HPDE6-E6E7 (cell line): ENCODE data around the gene CD28.
A peak's percentile ranks its signal among the peaks of the same experiment; 100 is the strongest.

ENCODE experiments used
- DNase-seq: peaks from one replicate; pipeline ENCODE4 v3.0.0; 2011; ENCODE audit warnings: missing footprints; ENCODE audit errors: extremely low spot score

Gene CD28

DNA sequence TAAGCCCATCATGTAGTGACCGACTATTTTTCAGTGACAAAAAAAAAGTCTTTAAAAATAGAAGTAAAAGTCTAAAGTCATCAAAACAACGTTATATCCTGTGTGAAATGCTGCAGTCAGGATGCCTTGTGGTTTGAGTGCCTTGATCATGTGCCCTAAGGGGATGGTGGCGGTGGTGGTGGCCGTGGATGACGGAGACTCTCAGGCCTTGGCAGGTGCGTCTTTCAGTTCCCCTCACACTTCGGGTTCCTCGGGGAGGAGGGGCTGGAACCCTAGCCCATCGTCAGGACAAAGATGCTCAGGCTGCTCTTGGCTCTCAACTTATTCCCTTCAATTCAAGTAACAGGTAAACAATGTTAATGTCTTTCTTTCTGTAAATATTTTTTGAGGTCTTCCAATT is at the start of gene CD28:
TSS of gene CD28 (plus strand) at position 237 of the 400 bp plus-strand sequence. CDS start at position 295, 58 bp downstream.
- DNase-seq = no peak

DNA sequence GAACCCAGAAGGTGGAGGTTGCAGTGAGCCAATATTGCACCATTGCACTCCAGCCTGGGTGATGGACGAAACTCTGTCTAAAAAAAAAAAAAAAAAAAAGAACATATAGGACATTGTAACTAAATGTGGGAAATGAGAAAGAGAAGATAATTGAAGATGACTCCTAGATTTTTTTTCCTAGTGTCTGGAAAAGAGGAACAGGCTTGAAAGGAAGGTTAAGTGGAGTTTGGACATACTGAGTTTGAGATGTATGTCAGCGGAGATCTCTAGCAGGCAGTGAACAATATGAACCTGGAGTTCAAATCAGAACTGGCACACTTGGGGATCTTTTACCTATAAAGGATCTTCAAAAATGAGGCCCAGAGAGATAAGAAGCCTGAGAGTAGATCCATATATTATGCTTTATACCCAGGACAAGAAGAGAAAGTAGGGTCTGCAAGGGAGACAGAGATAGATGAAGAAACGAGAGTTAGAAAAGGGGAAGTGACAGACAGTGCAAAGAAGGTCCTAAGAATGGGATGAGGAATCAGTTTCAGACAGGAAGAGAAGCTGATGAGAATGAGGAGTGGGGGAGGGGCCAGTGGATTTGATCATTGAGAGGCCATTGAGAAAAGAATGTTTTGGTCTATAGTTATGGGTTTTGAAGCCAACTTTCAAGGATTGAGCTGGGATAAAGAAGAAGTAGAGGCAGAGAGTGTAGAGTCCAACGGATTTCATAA is 46.9 kb upstream of the CD28 start:
- no peak for DNase-seq

DNA sequence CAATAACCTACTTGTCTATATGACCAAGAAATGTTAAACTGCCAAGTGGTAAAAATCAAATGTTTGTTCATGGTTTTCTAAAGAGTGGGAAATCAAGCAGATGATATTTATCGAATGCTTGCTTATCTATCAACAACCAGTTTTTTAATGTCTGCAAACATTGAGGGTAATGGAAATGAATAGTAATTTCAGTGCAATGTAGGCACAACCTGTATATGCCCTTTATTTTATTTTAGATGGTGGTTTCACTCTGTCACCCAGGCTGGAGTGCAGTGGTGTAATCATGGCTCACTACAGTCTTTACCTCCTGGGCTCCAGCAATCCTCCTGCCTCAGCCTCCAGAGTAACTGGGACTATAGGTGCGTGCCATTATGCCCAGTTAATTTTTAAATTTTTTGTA is 46.0 kb upstream of the CD28 start:
- DNase-seq = no peak

- DNase-seq = no peak
Observed at GRCh38 chr2:203661279-203661908, 45.0 kb upstream of the CD28 start.

DNA sequence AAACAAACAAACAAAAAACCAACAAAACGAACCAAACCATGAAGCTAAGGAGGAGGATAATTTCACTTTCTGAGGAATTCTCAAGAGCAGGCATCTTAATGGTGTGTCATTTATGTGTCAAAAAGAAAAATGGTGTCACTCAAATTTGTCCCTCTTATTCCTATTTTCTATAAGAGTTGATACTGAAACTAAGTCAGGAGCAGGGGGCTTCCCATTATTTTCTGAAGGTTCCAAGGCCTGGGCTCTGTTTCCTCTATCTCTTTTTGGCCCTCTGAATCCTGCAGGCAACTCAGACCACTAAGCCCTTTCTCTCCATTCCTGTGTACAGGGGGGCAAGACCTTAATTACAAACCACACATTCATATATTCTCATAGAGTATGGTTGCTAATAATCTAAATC is 44.0 kb upstream of the CD28 start:
- no peak for DNase-seq

DNA sequence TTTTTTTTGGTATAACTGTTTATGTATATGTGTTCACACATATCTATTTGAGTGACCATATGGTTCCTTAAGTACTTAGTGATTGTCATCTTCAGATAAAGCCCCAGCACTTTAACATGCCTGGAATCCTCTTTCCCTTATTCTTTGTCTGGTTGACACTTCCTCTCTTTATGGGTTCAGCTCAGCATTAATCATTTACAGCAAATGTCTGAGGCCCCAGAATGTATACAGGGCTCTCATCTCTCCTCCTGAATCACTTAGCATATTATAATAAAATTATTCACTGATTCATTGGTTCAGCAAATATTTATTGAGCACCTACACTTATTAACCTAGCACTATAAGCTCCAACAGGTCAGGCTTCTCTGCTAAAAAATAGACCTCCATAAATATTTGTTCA is 43.5 kb upstream of the CD28 start:
- no peak for DNase-seq

- DNase-seq = peak; percentile 34
Observed at GRCh38 chr2:203664029-203664755, 42.2 kb upstream of the CD28 start.

DNA sequence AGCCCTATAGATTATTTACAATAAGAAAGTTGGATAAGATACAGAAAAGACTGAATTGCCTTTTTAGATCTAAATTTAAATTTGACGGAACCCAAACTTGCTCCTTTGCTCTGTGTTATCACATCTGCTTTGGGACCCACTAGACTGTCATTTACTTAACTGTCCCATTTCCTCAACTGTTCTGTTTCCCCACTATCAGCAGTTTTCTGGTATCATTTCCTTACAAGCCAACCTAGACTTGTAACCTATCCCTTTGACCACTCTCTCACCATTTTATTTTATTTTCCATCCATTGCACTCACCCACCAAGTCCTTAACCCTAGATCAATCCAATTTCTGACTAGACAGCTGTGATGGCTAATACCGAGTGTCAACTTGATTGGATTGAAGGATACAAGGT is 38.6 kb upstream of the CD28 start:
- no peak for DNase-seq

DNA sequence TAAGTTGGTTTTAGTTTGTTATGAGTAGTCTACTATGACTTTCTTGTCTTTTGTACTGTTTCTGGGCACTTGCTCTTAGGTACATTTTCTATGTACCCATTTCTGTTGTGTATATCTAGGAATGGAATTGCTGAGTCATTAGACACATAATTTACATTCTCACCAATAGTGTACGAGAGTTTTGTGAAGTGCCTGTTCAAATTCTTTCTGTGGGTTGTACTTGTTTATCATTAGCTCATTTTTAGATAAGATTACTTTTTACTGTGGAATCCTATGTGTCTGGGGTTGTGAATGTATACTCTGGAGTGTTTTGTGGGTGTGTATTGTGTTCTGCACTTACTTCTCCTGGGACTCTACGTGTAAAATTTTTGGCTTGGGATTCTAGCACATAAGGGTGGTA is 36.6 kb upstream of the CD28 start:
- no peak for DNase-seq

DNA sequence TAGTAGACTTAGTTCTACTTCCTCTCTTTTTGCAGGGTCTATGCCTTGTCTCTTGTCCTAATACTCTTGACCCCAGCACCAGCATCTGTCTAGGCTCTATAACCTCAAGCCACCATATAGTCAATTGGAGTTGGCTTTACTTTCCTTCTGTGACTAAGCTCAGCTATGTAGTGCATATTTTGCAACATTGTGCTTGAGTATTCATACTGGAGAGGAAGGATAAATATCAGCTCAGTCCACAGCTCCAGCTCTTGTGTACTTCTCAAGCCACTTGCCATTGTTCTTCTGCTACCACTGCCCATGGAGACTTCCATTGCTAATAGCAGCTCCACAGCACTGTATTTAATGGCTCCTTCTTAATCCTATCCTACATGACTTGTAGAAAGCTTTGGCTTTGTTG is 35.5 kb upstream of the CD28 start:
- no peak for DNase-seq

DNA sequence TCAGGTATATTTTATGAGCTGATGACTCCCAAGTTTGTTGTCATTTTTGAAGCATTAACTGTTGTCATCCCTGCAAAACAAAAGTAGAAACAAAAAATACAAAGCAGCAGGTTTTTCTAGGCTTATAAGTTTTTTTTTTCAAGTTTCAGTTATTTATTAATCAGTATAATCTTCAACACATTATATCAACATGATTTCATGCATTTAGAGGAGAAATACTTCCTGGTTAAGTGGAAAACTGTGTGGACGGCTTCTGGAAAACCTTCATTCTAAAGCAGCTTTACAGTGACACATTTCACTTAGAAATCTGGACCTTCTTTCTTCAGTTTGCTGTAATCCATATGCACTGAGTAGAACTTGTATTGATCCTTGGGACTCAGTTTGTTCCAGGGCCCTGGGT is 34.6 kb upstream of the CD28 start:
- no peak for DNase-seq

- DNase-seq = no peak
Observed at GRCh38 chr2:203672856-203673255, 33.6 kb upstream of the CD28 start.

DNA sequence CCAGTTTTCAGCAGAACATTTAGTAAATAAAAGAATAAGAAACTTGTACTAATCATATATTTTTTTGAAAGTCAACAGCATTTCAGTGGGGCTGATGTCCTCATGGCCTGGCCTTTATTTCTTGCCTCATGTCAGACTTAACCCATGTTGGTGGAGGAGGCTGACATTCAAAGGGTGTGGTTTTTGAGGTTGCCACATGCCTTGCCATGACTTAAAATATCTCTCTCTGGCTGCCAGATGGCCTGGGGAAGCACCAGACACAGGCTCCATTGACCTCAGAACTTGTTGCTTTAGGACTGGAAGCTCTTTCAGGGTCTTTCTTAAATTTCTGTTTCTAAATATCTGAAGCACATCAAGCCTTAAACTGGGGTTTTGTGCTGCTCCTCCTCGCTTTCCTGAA is 32.5 kb upstream of the CD28 start:
- no peak for DNase-seq

DNA sequence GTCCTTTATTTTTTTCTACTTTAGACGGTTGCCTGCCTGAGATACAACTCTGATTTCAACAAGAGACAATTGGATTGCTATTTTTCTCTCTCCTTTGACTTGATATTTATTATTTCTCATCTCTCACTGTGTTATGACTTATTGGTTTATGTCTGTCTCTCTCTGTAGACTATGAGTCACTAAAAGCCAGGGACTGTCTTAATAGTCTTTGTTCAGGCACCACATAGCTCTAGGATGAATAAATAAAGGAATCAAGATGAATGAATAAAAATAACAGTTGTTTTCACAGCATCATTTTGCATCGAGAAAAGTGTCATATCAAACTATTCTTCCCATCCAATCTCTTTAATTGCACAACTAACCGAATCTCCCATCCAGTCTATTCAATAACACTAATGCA is 31.4 kb upstream of the CD28 start:
- no peak for DNase-seq

- no peak for DNase-seq
Observed at GRCh38 chr2:203678971-203679370, 27.5 kb upstream of the CD28 start.

- no peak for DNase-seq
Observed at GRCh38 chr2:203679401-203679800, 27.0 kb upstream of the CD28 start.

DNA sequence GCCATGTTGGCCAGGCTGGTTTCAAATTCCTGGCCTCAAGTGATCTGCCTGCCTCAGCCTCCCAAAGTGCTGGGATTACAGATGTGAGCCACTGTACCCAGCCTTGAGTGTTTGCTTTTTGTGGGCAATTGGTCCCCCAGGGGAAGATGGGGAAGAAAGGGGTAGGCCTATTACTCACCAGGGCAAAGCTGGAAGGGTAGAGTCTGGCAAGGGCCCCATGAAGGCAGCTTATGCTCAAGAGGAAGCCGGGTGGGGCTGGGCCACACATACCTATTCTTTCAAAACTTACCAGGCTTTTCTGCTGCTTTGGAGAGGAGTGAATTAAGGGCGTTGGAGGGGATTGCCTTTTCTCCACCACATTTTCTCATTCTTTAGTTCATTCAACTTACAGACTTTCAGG is 24.5 kb upstream of the CD28 start:
- no peak for DNase-seq

DNA sequence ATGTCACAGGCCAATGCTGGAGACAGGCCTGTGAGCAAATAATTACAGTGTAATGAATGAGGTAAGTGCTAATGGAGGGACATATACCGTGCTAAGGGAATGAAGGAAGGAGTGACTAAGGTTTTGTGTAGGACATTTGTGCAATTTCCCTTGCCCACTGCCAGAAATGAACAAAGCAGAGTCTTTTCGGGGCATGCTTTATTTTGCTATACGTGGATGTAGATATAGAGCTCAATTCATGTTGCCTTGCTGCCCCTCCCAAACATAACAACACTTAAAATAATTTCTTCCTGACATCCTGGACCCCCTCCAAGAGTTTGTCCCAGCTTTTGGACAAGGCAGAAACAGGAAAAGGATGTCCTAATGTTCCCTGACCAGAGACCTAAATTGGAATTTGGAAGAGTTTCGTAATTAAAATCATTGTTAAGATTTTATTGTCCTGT is 23.7 kb upstream of the CD28 start:
- DNase-seq = no peak

DNA sequence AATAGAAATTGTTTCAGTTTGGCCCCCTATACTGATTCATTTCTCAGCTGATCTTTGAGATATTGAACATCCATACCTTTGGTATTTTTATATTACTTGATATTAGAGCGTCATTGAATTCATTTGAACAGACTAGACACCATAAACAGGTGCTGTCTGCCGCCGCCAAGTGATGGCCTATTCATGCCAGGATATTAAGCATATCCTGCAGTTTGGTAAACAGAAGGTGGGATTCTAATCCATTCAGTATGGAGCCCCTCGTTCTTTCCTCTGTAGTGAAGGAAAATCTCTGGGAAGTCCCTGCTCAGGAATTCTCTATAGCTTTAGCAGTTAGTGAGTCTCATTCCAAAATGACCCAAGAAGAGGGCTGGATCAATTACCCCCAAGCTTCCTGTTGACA is 23.0 kb upstream of the CD28 start:
- DNase-seq = no peak

DNA sequence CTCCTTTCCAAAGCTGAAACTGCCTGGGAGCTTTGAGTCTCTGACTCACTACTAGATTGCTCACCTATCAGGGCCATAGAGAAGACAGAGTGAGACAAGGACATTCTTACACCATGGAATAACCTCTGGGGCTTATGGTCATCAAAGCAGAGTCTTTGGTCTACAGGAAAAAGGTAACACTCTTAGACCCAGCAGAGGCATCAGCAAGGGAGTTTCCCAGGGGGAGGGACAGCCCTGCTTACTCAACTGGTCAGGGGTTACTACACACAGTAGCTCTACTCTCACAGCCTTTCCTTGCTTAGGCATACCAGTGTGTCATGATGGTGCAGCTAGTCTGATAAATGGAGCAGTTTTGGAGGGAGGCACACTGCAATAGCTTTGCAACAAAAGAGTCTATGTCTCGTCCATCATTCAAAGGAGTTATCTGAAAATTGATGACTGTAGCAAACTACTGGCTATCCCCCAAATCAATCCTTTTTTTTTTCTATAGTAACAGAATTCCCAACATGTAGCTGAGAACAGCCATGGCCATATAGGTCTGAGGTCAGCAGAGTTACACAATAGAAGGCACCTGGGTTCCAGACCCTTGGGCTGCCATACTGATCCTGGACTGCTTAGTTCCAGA is 22.4 kb upstream of the CD28 start:
- peak; percentile 75 for DNase-seq

- peak; percentile 39 for DNase-seq
Observed at GRCh38 chr2:203685081-203685621, 21.3 kb upstream of the CD28 start.

GRCh38 chr2:203685789-203686420 is 20.5 kb upstream of the CD28 start:
- DNase-seq = no peak
